ENCODE measurements around the gene HOXD9. TPM values are rescaled to one million over a fixed set of nuclear protein-coding genes. Genes with fewer than 3 reads are reported as not detected.

The HOXD9 gene
- total RNA-seq, result 10 to 100 TPM in 3 of 4 donors, 1 to 10 TPM in 1; 3.8 to 78.1 (median 46.4) TPM

DNA sequence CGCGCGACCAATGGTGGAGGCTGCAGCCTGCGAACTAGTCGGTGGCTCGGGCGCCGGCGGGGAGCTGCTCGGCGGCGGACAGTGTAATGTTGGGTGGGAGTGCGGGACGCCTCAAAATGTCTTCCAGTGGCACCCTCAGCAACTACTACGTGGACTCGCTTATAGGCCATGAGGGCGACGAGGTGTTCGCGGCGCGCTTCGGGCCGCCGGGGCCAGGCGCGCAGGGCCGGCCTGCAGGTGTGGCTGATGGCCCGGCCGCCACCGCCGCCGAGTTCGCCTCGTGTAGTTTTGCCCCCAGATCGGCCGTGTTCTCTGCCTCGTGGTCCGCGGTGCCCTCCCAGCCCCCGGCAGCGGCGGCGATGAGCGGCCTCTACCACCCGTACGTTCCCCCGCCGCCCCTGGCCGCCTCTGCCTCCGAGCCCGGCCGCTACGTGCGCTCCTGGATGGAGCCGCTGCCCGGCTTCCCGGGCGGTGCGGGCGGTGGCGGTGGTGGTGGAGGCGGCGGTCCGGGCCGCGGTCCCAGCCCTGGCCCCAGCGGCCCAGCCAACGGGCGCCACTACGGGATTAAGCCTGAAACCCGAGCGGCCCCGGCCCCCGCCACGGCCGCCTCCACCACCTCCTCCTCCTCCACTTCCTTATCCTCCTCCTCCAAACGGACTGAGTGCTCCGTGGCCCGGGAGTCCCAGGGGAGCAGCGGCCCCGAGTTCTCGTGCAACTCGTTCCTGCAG lies at the start of gene HOXD9:
Gene HOXD9, plus strand, starts transcription at position 37 of the 728 bp plus-strand sequence. Its CDS starts 50 bp downstream, at position 87.
- peak; percentile 70 to 78 for TF ChIP-seq POLR2A (IDR thresholded peaks at IDR 0.05)
- TF ChIP-seq, protein P1, sequence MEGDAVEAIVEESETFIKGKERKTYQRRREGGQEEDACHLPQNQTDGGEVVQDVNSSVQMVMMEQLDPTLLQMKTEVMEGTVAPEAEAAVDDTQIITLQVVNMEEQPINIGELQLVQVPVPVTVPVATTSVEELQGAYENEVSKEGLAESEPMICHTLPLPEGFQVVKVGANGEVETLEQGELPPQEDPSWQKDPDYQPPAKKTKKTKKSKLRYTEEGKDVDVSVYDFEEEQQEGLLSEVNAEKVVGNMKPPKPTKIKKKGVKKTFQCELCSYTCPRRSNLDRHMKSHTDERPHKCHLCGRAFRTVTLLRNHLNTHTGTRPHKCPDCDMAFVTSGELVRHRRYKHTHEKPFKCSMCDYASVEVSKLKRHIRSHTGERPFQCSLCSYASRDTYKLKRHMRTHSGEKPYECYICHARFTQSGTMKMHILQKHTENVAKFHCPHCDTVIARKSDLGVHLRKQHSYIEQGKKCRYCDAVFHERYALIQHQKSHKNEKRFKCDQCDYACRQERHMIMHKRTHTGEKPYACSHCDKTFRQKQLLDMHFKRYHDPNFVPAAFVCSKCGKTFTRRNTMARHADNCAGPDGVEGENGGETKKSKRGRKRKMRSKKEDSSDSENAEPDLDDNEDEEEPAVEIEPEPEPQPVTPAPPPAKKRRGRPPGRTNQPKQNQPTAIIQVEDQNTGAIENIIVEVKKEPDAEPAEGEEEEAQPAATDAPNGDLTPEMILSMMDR (IDR thresholded peaks at IDR 0.05), result no peak
- Histone ChIP-seq H3K27me3 (no peaks in the 10 kb centered on the region), H3K4me1 (no peaks in the 10 kb centered on the region), H3K27ac (peak within 1 kb of the TSS; percentile 98 to 99), H3K36me3 (no peaks in the 10 kb centered on the region), H3K9me3 (no peaks in the 10 kb centered on the region), H3K4me3 (peak within 1 kb of the TSS; percentile 51 to 78)
- intact Hi-C loops (cut with DNase I; ENCODE audit: low total_unique reads), result loop anchor here (10.0 kb wide), 2 partner anchors 692 to 1142 kb away; partner anchors contain the start of gene NFE2L2
- peak; percentile 81 to 92 for DNase-seq

DNA sequence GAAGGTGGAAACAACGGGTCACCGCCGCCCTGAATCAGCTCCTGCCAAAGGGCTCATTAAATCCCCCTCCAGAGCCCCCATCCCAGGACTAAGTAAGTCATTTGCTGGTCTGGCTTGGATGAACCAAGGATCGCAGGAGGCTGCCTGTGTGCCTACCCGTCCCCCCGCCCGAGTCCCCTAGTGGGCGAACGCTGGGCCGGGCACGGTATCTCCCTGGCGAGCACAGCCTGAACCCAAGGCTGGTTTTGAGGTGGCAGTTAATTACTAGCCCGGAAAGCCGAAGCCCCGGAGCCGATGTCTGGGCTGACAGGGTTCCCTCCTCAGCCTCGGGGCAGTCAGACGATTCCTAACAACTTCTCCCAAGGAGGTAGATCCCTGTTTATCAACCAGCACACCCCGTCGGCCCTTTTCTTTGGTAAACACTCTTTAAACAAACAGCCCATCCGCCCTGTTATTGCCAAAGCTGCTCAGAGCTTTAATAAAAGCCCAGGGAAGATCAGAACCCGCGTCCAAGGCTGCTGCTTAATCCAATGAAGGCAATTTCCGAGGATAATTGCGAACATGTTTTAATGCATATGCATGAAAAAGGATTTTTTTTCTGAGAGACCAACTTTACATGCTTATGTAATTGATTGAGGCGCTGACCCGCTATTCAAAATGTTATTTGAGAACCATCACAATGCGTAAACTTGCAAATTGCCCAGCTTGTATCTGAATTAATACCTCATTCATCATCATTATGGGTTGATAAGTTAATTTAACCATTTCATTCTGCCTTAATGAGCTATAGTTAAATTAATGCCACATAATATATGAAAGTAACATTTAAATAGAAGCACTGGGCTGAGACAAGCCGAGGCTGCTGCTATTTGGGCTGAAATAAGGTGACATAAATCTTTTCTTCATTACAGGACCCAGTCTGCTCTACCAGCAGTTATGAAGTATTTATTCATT lies 49.3 kb upstream of the HOXD9 start:
- Histone ChIP-seq H3K27me3 (peaks cover 30 to 96% of the 10 kb centered on the region in 2 donors), H3K4me3 (no peak overlapping the region), H3K27ac (no peak overlapping the region), H3K4me1 (peaks cover 0 to 5% of the 10 kb centered on the region in 2 donors), H3K9me3 (no peaks in the 10 kb centered on the region), H3K36me3 (no peaks in the 10 kb centered on the region)
- intact Hi-C loops (cut with DNase I; ENCODE audit: low total_unique reads), result no loop called here
- no peak for TF ChIP-seq POLR2A (IDR thresholded peaks at IDR 0.05)
- TF ChIP-seq, protein P1 (IDR thresholded peaks at IDR 0.05), result no peak
- no peak for DNase-seq

DNA sequence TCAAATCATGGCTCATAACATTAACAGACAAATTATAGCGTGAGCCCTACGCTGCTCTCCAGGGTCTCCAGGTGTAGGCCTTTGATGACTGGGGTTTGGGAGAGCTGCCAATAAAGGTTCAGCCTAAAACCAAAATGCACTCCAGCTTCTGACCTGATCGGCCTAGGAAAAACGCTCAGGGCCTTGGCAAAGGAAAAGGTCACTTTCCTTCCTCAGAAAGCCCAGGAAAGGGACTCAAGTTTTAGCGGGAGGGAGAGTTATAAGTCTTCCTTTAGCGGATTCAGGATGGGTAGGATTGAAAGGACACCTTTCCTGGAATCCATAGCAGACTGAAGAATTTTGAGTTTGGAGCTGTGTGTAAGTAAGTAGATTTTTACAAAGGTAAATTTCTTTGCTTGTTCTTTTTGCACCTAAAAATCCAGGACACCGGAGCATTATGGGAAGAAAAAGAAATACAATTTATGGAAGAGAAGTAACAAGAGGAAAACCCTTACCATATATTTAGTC lies 47.5 kb upstream of the HOXD9 start:
- Histone ChIP-seq H3K27me3 (peaks cover 37 to 98% of the 10 kb centered on the region in 2 donors), H3K4me3 (no peak overlapping the region)
- TF ChIP-seq POLR2A (IDR thresholded peaks at IDR 0.05), result no peak
- TF ChIP-seq, protein P1 (IDR thresholded peaks at IDR 0.05), result no peak

DNA sequence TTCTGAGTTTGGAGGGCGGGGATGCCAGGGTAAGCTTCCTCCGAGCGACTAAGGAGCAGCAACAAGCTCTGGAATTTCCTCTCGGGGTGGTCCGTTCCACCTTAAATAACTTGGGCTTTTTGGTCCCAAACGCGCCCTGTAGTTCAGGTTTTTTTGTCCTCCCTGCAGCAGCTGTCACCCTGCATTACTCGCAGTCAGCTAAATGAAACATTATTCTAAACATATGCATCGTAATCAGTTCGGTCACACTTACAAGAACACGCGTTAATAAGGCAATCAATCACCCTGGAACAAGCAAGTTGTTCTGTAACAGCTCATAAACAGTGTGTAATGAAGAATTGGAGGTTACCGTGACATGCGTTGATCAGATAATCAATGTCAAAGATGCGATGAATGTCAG lies 47.0 kb upstream of the HOXD9 start:
- H3K36me3 ChIP-seq, result no peaks in the 10 kb centered on the region
- no peak overlapping the region for H3K4me3 ChIP-seq
- H3K27ac ChIP-seq, result no peak overlapping the region
- H3K9me3 ChIP-seq, result no peaks in the 10 kb centered on the region
- DNase-seq, result no peak
- H3K27me3 ChIP-seq, result peaks cover 39 to 93% of the 10 kb centered on the region in 2 donors
- TF ChIP-seq, protein P1 (IDR thresholded peaks at IDR 0.05), result no peak
- no peak for TF ChIP-seq POLR2A (IDR thresholded peaks at IDR 0.05)
- H3K4me1 ChIP-seq, result peaks cover 0 to 6% of the 10 kb centered on the region in 2 donors
- intact Hi-C loops (cut with DNase I; ENCODE audit: low total_unique reads), result no loop called here

More for the DNA sequence above, 47.5 kb upstream of the HOXD9 start:
- no peaks in the 10 kb centered on the region for H3K9me3 ChIP-seq
- H3K36me3 ChIP-seq, result no peaks in the 10 kb centered on the region
- intact Hi-C loops (cut with DNase I; ENCODE audit: low total_unique reads), result no loop called here
- no peak overlapping the region for H3K27ac ChIP-seq
- no peak for DNase-seq
- peaks cover 0 to 3% of the 10 kb centered on the region in 2 donors for H3K4me1 ChIP-seq
